Fibroblast of skin of left quadriceps (primary cell): ENCODE data around the gene EPHA3.

ENCODE experiments used
- DNase-seq, 2 experiments: peaks; one replicate each; pipeline ENCODE4 v3.0.0-alpha.2; 2013; ENCODE audit warnings: low read depth in 2 of 2

EPHA3 gene

GRCh38 chr3:89360156-89360555, 252.7 kb downstream of the EPHA3 start:
- DNase-seq = peak; percentile 70 to 72

GRCh38 chr3:89362496-89362895, 255.1 kb downstream of the EPHA3 start:
- DNase-seq = no peak

GRCh38 chr3:89363171-89363570, 255.8 kb downstream of the EPHA3 start:
- DNase-seq = no peak

- DNase-seq = no peak
These were observed 256.9 kb downstream of the EPHA3 start for GRCh38 chr3:89364314-89364713.

GRCh38 chr3:89367166-89367565, 259.7 kb downstream of the EPHA3 start:
- DNase-seq = no peak

GRCh38 chr3:89368846-89369245, 261.4 kb downstream of the EPHA3 start:
- no peak for DNase-seq

- peak; percentile 50 to 57 for DNase-seq
These were observed 265.0 kb downstream of the EPHA3 start for GRCh38 chr3:89372456-89372855.

GRCh38 chr3:89373434-89373833, 266.0 kb downstream of the EPHA3 start:
- no peak for DNase-seq

GRCh38 chr3:89375451-89375850, 268.0 kb downstream of the EPHA3 start:
- no peak for DNase-seq

- peak in 1 of 2 experiments; percentile 53 for DNase-seq
These were observed 272.6 kb downstream of the EPHA3 start for GRCh38 chr3:89380016-89380415.

- DNase-seq = no peak
These were observed 285.6 kb downstream of the EPHA3 start for GRCh38 chr3:89392991-89393390.

- DNase-seq = no peak
These were observed 288.0 kb downstream of the EPHA3 start for GRCh38 chr3:89395456-89395855.

- no peak for DNase-seq
These were observed 288.6 kb downstream of the EPHA3 start for GRCh38 chr3:89395996-89396395.

- peak in 1 of 2 experiments; percentile 36 for DNase-seq
These were observed 294.6 kb downstream of the EPHA3 start for GRCh38 chr3:89402051-89402450.

- DNase-seq = no peak
These were observed 297.8 kb downstream of the EPHA3 start for GRCh38 chr3:89405176-89405575.

- DNase-seq = no peak
These were observed 298.2 kb downstream of the EPHA3 start for GRCh38 chr3:89405593-89405992.

GRCh38 chr3:89411201-89411600, 303.8 kb downstream of the EPHA3 start:
- DNase-seq = no peak

GRCh38 chr3:89414270-89414669, 306.8 kb downstream of the EPHA3 start:
- no peak for DNase-seq

GRCh38 chr3:89419647-89420241, 312.3 kb downstream of the EPHA3 start:
- no peak for DNase-seq

- no peak for DNase-seq
These were observed 318.6 kb downstream of the EPHA3 start for GRCh38 chr3:89426060-89426459.

- no peak for DNase-seq
These were observed 327.4 kb downstream of the EPHA3 start for GRCh38 chr3:89434621-89435380.

GRCh38 chr3:89436846-89437245, 329.4 kb downstream of the EPHA3 start:
- DNase-seq = no peak

- no peak for DNase-seq
These were observed 333.0 kb downstream of the EPHA3 start for GRCh38 chr3:89440386-89440785.

- no peak for DNase-seq
These were observed 333.7 kb downstream of the EPHA3 start for GRCh38 chr3:89441141-89441540.
